Panc1 (cell line): Measurements from ENCODE around the gene CSTF1. TPM values are rescaled to one million over a fixed set of nuclear protein-coding genes. Genes with fewer than 3 reads are reported as not detected.

Source experiments
- ATAC-seq: fragments of 200-7000 bp; cut with Tn5 transposase; 2 replicates; pipeline ENCODE4 v1.9.1; 2020; ENCODE audit warnings: mild to moderate bottlenecking, moderate library complexity
- BruUV-seq: library from RNA; stranded (reverse); fragments of 400-500 nt; replicated peaks from 2 replicates; lab custom pipeline; 2021; lab: Mats Ljungman, UMichigan
- CTCF ChIA-PET: fragments of 300-600 bp; sonication (Branson Sonifier 250); formaldehyde crosslinking; loops from one replicate; lab custom pipeline; 2022; ENCODE audit warnings: antibody characterized with exemption; lab: Charles Lee
- POLR2A ChIA-PET: fragments of 300-600 bp; sonication (Branson Sonifier 250); formaldehyde crosslinking; loops from one replicate; lab custom pipeline; 2022; ENCODE audit warnings: antibody characterized with exemption; lab: Charles Lee
- DNase-seq: peaks from one replicate; pipeline ENCODE4 v3.0.0-alpha.2; 2010; ENCODE audit warnings: low read depth, low spot score
- H3K27ac ChIP-seq: 2 replicates; pipeline ENCODE4 v1.5.1; 2011; ENCODE audit warnings: mild to moderate bottlenecking, low read length, inconsistent platforms
- H3K27me3 ChIP-seq: fragments of 200-500 bp; sonication (Bioruptor generic); 2 replicates; pipeline ENCODE4 v1.6.0; 2014; ENCODE audit warnings: low read length, inconsistent platforms; ENCODE audit not compliant: control insufficient read depth, insufficient read depth
- H3K36me3 ChIP-seq: fragments of 200-500 bp; sonication (Bioruptor generic); 2 replicates; pipeline ENCODE4 v1.5.1; 2014; ENCODE audit warnings: inconsistent platforms, mild to moderate bottlenecking, low read length, moderate library complexity; ENCODE audit not compliant: control insufficient read depth, insufficient read depth
- H3K4me1 ChIP-seq: 2 replicates; pipeline ENCODE4 v1.5.1; 2011; ENCODE audit warnings: inconsistent platforms, mild to moderate bottlenecking, low read length, moderate library complexity; ENCODE audit not compliant: control insufficient read depth, insufficient read depth
- H3K4me3 ChIP-seq, 2 experiments: 2 replicates each; pipeline ENCODE4 v1.5.1; 2011 to 2012; ENCODE audit warnings: low read depth in 2 of 2, low read length in 2 of 2, mild to moderate bottlenecking in 2 of 2, inconsistent platforms in 1 of 2, moderate library complexity in 1 of 2
- H3K9me3 ChIP-seq: fragments of 200-500 bp; sonication (Bioruptor generic); 2 replicates; pipeline ENCODE4 v1.5.1; 2014; ENCODE audit warnings: low read depth, mild to moderate bottlenecking, inconsistent platforms, low read length, moderate library complexity; ENCODE audit not compliant: control insufficient read depth, insufficient read depth
- CTCF ChIP-seq: fragments of 450-650 bp; IDR thresholded peaks from 2 replicates; pipeline ENCODE4 v1.5.1; 2017; ENCODE audit warnings: mild to moderate bottlenecking
- POLR2AphosphoS5 ChIP-seq: IDR thresholded peaks from 2 replicates; pipeline ENCODE4 v1.6.1; 2012; ENCODE audit warnings: mild to moderate bottlenecking, low read depth, low read length, moderate library complexity
- REST ChIP-seq, 2 experiments: IDR thresholded peaks; 2 replicates each; pipeline ENCODE4 v1.6.1; 2011 to 2012; ENCODE audit warnings: low read depth in 2 of 2, control low read depth in 1 of 2, low read length in 1 of 2, mild to moderate bottlenecking in 1 of 2, moderate library complexity in 1 of 2; ENCODE audit not compliant: insufficient read depth in 1 of 2
- TCF7L2 ChIP-seq: IDR thresholded peaks from 2 replicates; pipeline ENCODE4 v1.6.1; 2011; ENCODE audit warnings: mild to moderate bottlenecking, low read depth, low read length, inconsistent platforms
- in situ Hi-C: cut with HindIII; loops from 2 replicates; pipeline ENCODE4 v1.10.0; 2016; ENCODE audit warnings: low sequenced_read_pairs, low pct_unique_long_range_greater_than_20kb
- intact Hi-C: fragments of 100-400 bp; cut with micrococcal nuclease; formaldehyde crosslinking; loops from one replicate; pipeline ENCODE4 v1.10.0; 2022; ENCODE audit not compliant: unreplicated experiment
- total RNA-seq: library from RNA; stranded (reverse); gene quantifications from one replicate; pipeline ENCODE4 v1.2.1, GENCODE V29; 2021; ENCODE audit not compliant: unreplicated experiment

The CSTF1 gene
- total RNA-seq, 1 experiment from 2014 or later, result 46.3 TPM

GRCh38 chr20:56376331-56376730 lies 16.1 kb upstream of the CSTF1 start:
- intact Hi-C loops (no loop called here), in situ Hi-C loops (no loop called here)
- CTCF ChIA-PET, result no interaction called here
- POLR2A ChIA-PET, result no interaction called here
- DNase-seq (no peak), ATAC-seq (no peak)
- BruUV-seq, result no TSS peak
- TF ChIP-seq REST (IDR thresholded peaks at IDR 0.05; ENCODE audit: insufficient read depth in 1 of 2, low read depth in 2 of 2, low read length in 1 of 2) (no peak), POLR2AphosphoS5 (no peak), CTCF (no peak)
- Histone ChIP-seq H3K27me3 (no peaks in the 10 kb centered on the region), H3K27ac (no peak overlapping the region), H3K36me3 (peaks cover 51% of the 10 kb centered on the region), H3K9me3 (no peaks in the 10 kb centered on the region), H3K4me3 (no peak overlapping the region), H3K4me1 (no peaks in the 10 kb centered on the region)

- DNase-seq (no peak), ATAC-seq (no peak)
- in situ Hi-C loops, result no loop called here
- ChIA-PET POLR2A (no interaction called here), CTCF (no interaction called here)
- Histone ChIP-seq H3K9me3 (no peaks in the 10 kb centered on the region), H3K36me3 (peaks cover 44% of the 10 kb centered on the region), H3K4me1 (no peaks in the 10 kb centered on the region), H3K27me3 (no peaks in the 10 kb centered on the region), H3K27ac (no peak overlapping the region), H3K4me3 (no peak overlapping the region)
- intact Hi-C loops, result no loop called here
- TF ChIP-seq TCF7L2 (no peak), REST (IDR thresholded peaks at IDR 0.05; ENCODE audit: insufficient read depth in 1 of 2, low read depth in 2 of 2, low read length in 1 of 2) (no peak)
- BruUV-seq, result no TSS peak
Observed at GRCh38 chr20:56378386-56378785, 14.1 kb upstream of the CSTF1 start.
